ENCODE results near the gene LGSN. TPM values are rescaled to one million over a fixed set of nuclear protein-coding genes. Genes with fewer than 3 reads are reported as not detected.

LGSN gene
- total and polyA plus RNA-seq, 10 of the 15 experiments (the other 5 are each of a cell fraction or from before 2014, with no cell fraction given): not detected

DNA sequence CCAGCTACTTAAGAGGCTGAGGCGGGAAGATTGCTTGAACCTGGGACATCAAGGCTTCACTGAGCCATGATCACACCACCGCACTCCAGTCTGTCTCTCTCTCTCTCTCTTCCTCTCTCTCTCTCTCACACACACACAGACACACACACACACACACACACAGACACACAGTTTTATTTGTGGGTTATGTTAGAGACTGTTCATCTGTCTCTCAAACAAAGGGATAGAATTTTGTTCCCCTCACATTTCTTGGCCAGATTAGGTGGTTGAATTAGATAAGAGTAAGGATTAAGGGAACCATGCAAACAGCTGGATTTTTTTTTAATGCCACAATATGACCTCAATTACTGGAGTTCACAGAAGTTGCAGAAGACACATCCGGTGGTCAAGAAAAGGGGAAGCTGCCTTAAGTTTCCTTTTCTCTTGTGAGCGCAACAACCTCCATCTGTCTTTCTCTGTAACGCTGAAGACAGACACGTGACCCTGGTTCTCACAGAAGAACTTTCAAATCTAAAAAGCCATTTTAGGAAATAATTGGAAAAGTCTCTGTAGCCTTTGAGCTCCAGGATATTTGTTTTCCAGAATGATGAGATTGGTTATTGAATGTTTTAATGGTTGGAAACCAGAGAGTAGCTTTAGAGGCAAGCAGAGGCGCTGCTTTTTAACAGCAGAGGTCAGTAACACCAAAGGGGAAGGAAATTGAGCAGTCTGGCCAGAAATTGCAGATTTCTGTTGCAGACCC, 32.9 kb upstream of the LGSN start (continued):
- TF ChIP-seq CREM (IDR thresholded peaks at IDR 0.05; ENCODE audit: low read depth) (peak; percentile 80), NFYA (IDR thresholded peaks at IDR 0.05; ENCODE audit: borderline replicate concordance, low read depth, low read length) (no peak), BMI1 (IDR thresholded peaks at IDR 0.05; ENCODE audit: borderline replicate concordance) (peak; percentile 81; the same call in 1 of the 2 replicates), DPF2 (IDR thresholded peaks at IDR 0.05) (peak; percentile 96), BCL11A (IDR thresholded peaks at IDR 0.05; ENCODE audit: low read depth, low read length) (peak; percentile 89), ZZZ3 (IDR thresholded peaks at IDR 0.05; ENCODE audit: control insufficient read depth, insufficient read length, low read depth) (peak; percentile 60), SMC3 (IDR thresholded peaks at IDR 0.05; ENCODE audit: borderline replicate concordance, low read length) (peak; percentile 82), HDGF (IDR thresholded peaks at IDR 0.05) (peak; percentile 86), RCOR1 (conservative IDR thresholded peaks at IDR 0.05; ENCODE audit: low read depth, low read length) (0 out of 2 replicates have a peak, but pooled peaks have one; percentile 54), GATAD2B (conservative IDR thresholded peaks at IDR 0.05; ENCODE audit: low read depth) (peak; percentile 93), KDM1A (IDR thresholded peaks at IDR 0.05; ENCODE audit: borderline replicate concordance) (no peak), NRF1 (conservative IDR thresholded peaks at IDR 0.05; ENCODE audit: low read depth, low read length) (no peak), SPI1 (IDR thresholded peaks at IDR 0.05; ENCODE audit: borderline replicate concordance, insufficient read depth, low read depth, low read length) (peak; percentile 92), NBN (IDR thresholded peaks at IDR 0.05) (peak; percentile 97), LARP7 (IDR thresholded peaks at IDR 0.05) (no peak), POLR2A (IDR thresholded peaks at IDR 0.05; ENCODE audit: low read depth, low read length) (no peak), ZSCAN29 (IDR thresholded peaks at IDR 0.05) (no peak), PML (IDR thresholded peaks at IDR 0.05; ENCODE audit: low read length) (peak; percentile 67; the same call in 1 of the 2 replicates), MTA3 (IDR thresholded peaks at IDR 0.05; ENCODE audit: borderline replicate concordance, low read length) (peak; percentile 77; the same call in 1 of the 2 replicates), ZNF217 (IDR thresholded peaks at IDR 0.05) (peak; percentile 67)
- TF ChIP-seq, protein P1, sequence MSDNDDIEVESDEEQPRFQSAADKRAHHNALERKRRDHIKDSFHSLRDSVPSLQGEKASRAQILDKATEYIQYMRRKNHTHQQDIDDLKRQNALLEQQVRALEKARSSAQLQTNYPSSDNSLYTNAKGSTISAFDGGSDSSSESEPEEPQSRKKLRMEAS (IDR thresholded peaks at IDR 0.05; ENCODE audit: low read depth, low read length): peak; percentile 67
- TF ChIP-seq, protein P2, sequence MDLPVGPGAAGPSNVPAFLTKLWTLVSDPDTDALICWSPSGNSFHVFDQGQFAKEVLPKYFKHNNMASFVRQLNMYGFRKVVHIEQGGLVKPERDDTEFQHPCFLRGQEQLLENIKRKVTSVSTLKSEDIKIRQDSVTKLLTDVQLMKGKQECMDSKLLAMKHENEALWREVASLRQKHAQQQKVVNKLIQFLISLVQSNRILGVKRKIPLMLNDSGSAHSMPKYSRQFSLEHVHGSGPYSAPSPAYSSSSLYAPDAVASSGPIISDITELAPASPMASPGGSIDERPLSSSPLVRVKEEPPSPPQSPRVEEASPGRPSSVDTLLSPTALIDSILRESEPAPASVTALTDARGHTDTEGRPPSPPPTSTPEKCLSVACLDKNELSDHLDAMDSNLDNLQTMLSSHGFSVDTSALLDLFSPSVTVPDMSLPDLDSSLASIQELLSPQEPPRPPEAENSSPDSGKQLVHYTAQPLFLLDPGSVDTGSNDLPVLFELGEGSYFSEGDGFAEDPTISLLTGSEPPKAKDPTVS (IDR thresholded peaks at IDR 0.05; ENCODE audit: low read depth, low read length): no peak
- TF ChIP-seq, protein P3, sequence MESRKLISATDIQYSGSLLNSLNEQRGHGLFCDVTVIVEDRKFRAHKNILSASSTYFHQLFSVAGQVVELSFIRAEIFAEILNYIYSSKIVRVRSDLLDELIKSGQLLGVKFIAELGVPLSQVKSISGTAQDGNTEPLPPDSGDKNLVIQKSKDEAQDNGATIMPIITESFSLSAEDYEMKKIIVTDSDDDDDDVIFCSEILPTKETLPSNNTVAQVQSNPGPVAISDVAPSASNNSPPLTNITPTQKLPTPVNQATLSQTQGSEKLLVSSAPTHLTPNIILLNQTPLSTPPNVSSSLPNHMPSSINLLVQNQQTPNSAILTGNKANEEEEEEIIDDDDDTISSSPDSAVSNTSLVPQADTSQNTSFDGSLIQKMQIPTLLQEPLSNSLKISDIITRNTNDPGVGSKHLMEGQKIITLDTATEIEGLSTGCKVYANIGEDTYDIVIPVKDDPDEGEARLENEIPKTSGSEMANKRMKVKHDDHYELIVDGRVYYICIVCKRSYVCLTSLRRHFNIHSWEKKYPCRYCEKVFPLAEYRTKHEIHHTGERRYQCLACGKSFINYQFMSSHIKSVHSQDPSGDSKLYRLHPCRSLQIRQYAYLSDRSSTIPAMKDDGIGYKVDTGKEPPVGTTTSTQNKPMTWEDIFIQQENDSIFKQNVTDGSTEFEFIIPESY (IDR thresholded peaks at IDR 0.05): 0 out of 2 replicates have a peak, but pooled peaks have one; percentile 27
- TF ChIP-seq, protein P4, sequence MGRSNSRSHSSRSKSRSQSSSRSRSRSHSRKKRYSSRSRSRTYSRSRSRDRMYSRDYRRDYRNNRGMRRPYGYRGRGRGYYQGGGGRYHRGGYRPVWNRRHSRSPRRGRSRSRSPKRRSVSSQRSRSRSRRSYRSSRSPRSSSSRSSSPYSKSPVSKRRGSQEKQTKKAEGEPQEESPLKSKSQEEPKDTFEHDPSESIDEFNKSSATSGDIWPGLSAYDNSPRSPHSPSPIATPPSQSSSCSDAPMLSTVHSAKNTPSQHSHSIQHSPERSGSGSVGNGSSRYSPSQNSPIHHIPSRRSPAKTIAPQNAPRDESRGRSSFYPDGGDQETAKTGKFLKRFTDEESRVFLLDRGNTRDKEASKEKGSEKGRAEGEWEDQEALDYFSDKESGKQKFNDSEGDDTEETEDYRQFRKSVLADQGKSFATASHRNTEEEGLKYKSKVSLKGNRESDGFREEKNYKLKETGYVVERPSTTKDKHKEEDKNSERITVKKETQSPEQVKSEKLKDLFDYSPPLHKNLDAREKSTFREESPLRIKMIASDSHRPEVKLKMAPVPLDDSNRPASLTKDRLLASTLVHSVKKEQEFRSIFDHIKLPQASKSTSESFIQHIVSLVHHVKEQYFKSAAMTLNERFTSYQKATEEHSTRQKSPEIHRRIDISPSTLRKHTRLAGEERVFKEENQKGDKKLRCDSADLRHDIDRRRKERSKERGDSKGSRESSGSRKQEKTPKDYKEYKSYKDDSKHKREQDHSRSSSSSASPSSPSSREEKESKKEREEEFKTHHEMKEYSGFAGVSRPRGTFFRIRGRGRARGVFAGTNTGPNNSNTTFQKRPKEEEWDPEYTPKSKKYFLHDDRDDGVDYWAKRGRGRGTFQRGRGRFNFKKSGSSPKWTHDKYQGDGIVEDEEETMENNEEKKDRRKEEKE (IDR thresholded peaks at IDR 0.05): no peak
